Measurements from ENCODE around the gene MAG.

MAG gene

DNA sequence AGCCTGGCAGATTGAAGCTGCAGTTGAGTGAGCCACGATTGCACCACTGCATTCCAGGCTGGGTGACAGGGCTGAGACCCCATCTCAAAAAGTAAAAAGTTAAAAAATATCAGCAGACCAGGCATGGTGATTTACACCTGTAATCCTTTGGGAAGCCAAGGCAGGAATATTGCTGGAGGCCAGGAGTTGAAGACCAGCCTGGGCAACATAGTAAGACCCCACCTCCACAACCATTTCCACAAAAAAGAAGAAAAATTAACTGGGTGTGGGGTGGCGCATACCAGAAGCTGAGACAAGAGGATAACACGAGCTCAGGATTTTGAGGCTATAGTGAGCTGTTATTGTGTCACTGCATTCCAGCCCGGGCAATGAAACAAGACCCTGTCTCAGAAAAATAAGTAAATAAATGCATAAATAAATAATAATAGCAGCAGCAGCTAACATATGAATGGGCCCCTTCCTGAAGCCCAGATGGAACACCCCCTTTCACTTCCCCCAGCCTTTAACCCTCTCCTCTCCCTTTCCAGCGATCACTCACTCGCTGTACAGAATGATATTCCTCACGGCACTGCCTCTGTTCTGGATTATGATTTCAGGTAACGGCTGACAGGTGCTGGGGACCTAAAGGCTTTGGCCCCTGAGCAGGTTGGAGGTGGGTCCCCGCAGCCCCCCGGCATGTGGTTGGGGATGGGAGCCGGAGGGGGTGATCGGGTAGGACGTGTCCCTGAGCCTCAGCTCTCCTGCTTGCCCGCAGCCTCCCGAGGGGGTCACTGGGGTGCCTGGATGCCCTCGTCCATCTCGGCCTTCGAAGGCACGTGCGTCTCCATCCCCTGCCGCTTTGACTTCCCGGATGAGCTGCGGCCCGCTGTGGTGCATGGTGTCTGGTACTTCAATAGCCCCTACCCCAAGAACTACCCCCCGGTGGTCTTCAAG lies 3.2 kb downstream of the MAG start:
- TF ChIP-seq EZH2 (IDR thresholded peaks at IDR 0.05; ENCODE audit: borderline replicate concordance, low read length) (no peak), CTCF (IDR thresholded peaks at IDR 0.05; ENCODE audit: low read length) (no peak)
- H3K27me3 ChIP-seq (ENCODE audit: insufficient read depth, low read length), result no peaks in the 10 kb centered on the region; the same call in 1 of the 2 replicates
- H3K79me2 ChIP-seq (ENCODE audit: insufficient read depth, low read length), result no peaks in the 10 kb centered on the region
- H3K9me3 ChIP-seq (ENCODE audit: low read length), result no peaks in the 10 kb centered on the region
- H4K20me1 ChIP-seq (ENCODE audit: insufficient read depth, low read length), result no peaks in the 10 kb centered on the region
- no peak overlapping the region for H3K4me3 ChIP-seq (ENCODE audit: low read depth, low read length, poor library complexity, severe bottlenecking)
- no peaks in the 10 kb centered on the region for H3K36me3 ChIP-seq (ENCODE audit: insufficient read depth, low read length)
- no peak overlapping the region for H3K9ac ChIP-seq (ENCODE audit: low read length)
- no peak overlapping the region for H3K27ac ChIP-seq (ENCODE audit: low read depth, low read length, poor library complexity, severe bottlenecking)
- H3K9me2 ChIP-seq (ENCODE audit: low read depth, low read length), result no peaks in the 10 kb centered on the region
- peaks cover 3% of the 10 kb centered on the region; the same call in 1 of the 2 replicates for H3F3A ChIP-seq (ENCODE audit: insufficient read depth, low read length)
- H2AFZ ChIP-seq (ENCODE audit: low read length), result no peak overlapping the region
- H3K4me1 ChIP-seq (ENCODE audit: insufficient read depth, low read length, severe bottlenecking), result peaks cover 34% of the 10 kb centered on the region
- H3K4me2 ChIP-seq (ENCODE audit: low read length), result peak overlapping the region; percentile 37; the same call in 1 of the 2 replicates

DNA sequence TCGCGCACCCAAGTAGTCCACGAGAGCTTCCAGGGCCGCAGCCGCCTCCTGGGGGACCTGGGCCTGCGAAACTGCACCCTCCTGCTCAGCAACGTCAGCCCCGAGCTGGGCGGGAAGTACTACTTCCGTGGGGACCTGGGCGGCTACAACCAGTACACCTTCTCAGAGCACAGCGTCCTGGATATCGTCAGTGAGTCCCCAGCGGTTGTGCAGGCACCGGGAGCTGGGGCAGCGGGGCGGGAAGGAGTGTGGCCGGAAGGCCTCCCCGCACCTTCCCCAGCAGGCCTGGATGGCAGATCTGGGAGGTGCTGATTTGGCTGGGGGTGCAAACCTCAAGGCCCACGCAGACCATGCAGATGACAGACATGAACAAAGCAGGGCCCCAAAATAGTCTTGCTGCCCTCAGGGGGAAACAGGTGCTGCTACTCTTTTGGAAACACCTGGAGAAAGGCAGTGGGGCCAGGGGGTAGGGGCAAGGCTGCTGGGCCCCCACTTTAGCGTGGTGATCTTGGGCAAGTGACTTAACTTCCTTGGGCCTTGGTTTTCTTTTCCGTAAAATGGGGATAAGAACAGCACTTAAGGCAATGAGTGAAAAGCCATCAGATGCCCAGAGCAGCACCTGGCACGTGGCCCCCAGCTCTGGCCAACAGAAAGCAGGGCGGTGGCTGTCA lies 4.0 kb downstream of the MAG start:
- H3K27ac ChIP-seq (ENCODE audit: low read depth, low read length, poor library complexity, severe bottlenecking), result peak overlapping the region; percentile 61
- H2AFZ ChIP-seq (ENCODE audit: low read length), result no peak overlapping the region
- TF ChIP-seq EZH2 (IDR thresholded peaks at IDR 0.05; ENCODE audit: borderline replicate concordance, low read length), result no peak
- no peak for TF ChIP-seq CTCF (IDR thresholded peaks at IDR 0.05; ENCODE audit: low read length)
- no peaks in the 10 kb centered on the region for H4K20me1 ChIP-seq (ENCODE audit: insufficient read depth, low read length)
- no peak overlapping the region for H3K9ac ChIP-seq (ENCODE audit: low read length)
- no peaks in the 10 kb centered on the region for H3K36me3 ChIP-seq (ENCODE audit: insufficient read depth, low read length)
- H3K27me3 ChIP-seq (ENCODE audit: insufficient read depth, low read length), result no peaks in the 10 kb centered on the region; the same call in 1 of the 2 replicates
- no peak overlapping the region for H3K4me3 ChIP-seq (ENCODE audit: low read depth, low read length, poor library complexity, severe bottlenecking)
- H3K9me3 ChIP-seq (ENCODE audit: low read length), result no peaks in the 10 kb centered on the region
- H3K4me1 ChIP-seq (ENCODE audit: insufficient read depth, low read length, severe bottlenecking), result peaks cover 34% of the 10 kb centered on the region
- peaks cover 3% of the 10 kb centered on the region; the same call in 1 of the 2 replicates for H3F3A ChIP-seq (ENCODE audit: insufficient read depth, low read length)
- peak overlapping the region; percentile 37; the same call in 1 of the 2 replicates for H3K4me2 ChIP-seq (ENCODE audit: low read length)
- no peaks in the 10 kb centered on the region for H3K9me2 ChIP-seq (ENCODE audit: low read depth, low read length)
- no peaks in the 10 kb centered on the region for H3K79me2 ChIP-seq (ENCODE audit: insufficient read depth, low read length)

GRCh38 chr19:35296644-35297514 lies 4.9 kb downstream of the MAG start:
- TF ChIP-seq EZH2 (IDR thresholded peaks at IDR 0.05; ENCODE audit: borderline replicate concordance, low read length), result no peak
- H3K9ac ChIP-seq (ENCODE audit: low read length), result no peak overlapping the region
- peak overlapping the region; percentile 61 for H3K27ac ChIP-seq (ENCODE audit: low read depth, low read length, poor library complexity, severe bottlenecking)
- peaks cover 30% of the 10 kb centered on the region for H3K4me1 ChIP-seq (ENCODE audit: insufficient read depth, low read length, severe bottlenecking)
- no peak overlapping the region for H3K4me3 ChIP-seq (ENCODE audit: low read depth, low read length, poor library complexity, severe bottlenecking)
- no peaks in the 10 kb centered on the region for H3K36me3 ChIP-seq (ENCODE audit: insufficient read depth, low read length)
- no peak overlapping the region for H2AFZ ChIP-seq (ENCODE audit: low read length)
- no peaks in the 10 kb centered on the region for H3K79me2 ChIP-seq (ENCODE audit: insufficient read depth, low read length)
- H3F3A ChIP-seq (ENCODE audit: insufficient read depth, low read length), result peaks cover 3% of the 10 kb centered on the region; the same call in 1 of the 2 replicates
- no peaks in the 10 kb centered on the region for H3K9me3 ChIP-seq (ENCODE audit: low read length)
- no peaks in the 10 kb centered on the region for H4K20me1 ChIP-seq (ENCODE audit: insufficient read depth, low read length)
- no peaks in the 10 kb centered on the region for H3K9me2 ChIP-seq (ENCODE audit: low read depth, low read length)
- H3K27me3 ChIP-seq (ENCODE audit: insufficient read depth, low read length), result no peaks in the 10 kb centered on the region; the same call in 1 of the 2 replicates
- peak overlapping the region; percentile 37; the same call in 1 of the 2 replicates for H3K4me2 ChIP-seq (ENCODE audit: low read length)

Data from OCI-LY1 (cell line).